SK-N-SH (cell line): ENCODE results near the gene NEK7. TPM values are rescaled to one million over a fixed set of nuclear protein-coding genes. Genes with fewer than 3 reads are reported as not detected.

ENCODE experiments used
- CTCF ChIA-PET: fragments of 300-600, 350-600 bp; formaldehyde crosslinking; extraction: SDS; loops from one replicate; lab custom pipeline; 2021; lab: Yijun Ruan, JAX
- POLR2A ChIA-PET: fragments of 350-600 bp; sonication (Branson Sonifier 250); formaldehyde crosslinking; extraction: SDS; loops from one replicate; lab custom pipeline; 2020; ENCODE audit warnings: antibody characterized with exemption, inconsistent platforms; lab: Yijun Ruan, JAX
- DNase-seq: peaks from one replicate; pipeline ENCODE4 v3.0.0; 2012
- H2AFZ ChIP-seq: fragments of 200-600 bp; sonication (generic); 2 replicates; pipeline ENCODE4 v1.8.1; 2016; ENCODE audit warnings: antibody characterized with exemption, mild to moderate bottlenecking, low read depth
- H3F3A ChIP-seq: fragments of 200-600 bp; sonication (generic); replicated peaks from 2 replicates; pipeline ENCODE3; 2016; ENCODE audit warnings: antibody characterized with exemption, mild to moderate bottlenecking; ENCODE audit not compliant: insufficient read depth
- H3K27ac ChIP-seq, 2 experiments: fragments of 200-500 bp in 1 of 2; fragments of 200-600 bp in 1 of 2; sonication (Bioruptor generic) in 1 of 2; sonication (generic), shearing (Covaris generic) in 1 of 2; 2 replicates each; pipeline versions ENCODE4 v1.5.1 to v1.6.1; 2014 to 2016; ENCODE audit warnings: low read depth in 2 of 2, inconsistent platforms in 1 of 2, low read length in 1 of 2, mild to moderate bottlenecking in 1 of 2, mixed read lengths in 1 of 2
- H3K27me3 ChIP-seq: fragments of 200-600 bp; sonication (generic), shearing (Covaris generic); 2 replicates; pipeline ENCODE4 v1.6.1; 2016; ENCODE audit warnings: mixed run types; ENCODE audit not compliant: insufficient read depth
- H3K36me3 ChIP-seq, 2 experiments: fragments of 200-500 bp in 1 of 2; fragments of 200-600 bp in 1 of 2; sonication (Bioruptor generic) in 1 of 2; sonication (generic) in 1 of 2; replicated peaks in 1 of 2; 2 replicates each; pipeline versions ENCODE3 to v1.5.1; 2014 to 2016; ENCODE audit warnings: low read length in 1 of 2, mild to moderate bottlenecking in 1 of 2; ENCODE audit not compliant: insufficient read depth in 2 of 2, control insufficient read depth in 1 of 2
- H3K4me1 ChIP-seq, 2 experiments: fragments of 200-500 bp in 1 of 2; fragments of 200-600 bp in 1 of 2; sonication (Bioruptor generic) in 1 of 2; sonication (generic), shearing (Covaris generic) in 1 of 2; 2 replicates each; pipeline versions ENCODE4 v1.5.1 to v1.6.1; 2014 to 2016; ENCODE audit warnings: low read depth in 1 of 2, low read length in 1 of 2, mixed run types in 1 of 2; ENCODE audit not compliant: insufficient read depth in 2 of 2, control insufficient read depth in 1 of 2
- H3K4me2 ChIP-seq: fragments of 200-600 bp; sonication (generic), shearing (Covaris generic); 2 replicates; pipeline ENCODE4 v1.6.1; 2017; ENCODE audit warnings: mixed run types
- H3K4me3 ChIP-seq, 2 experiments: fragments of 200-500 bp in 1 of 2; fragments of 200-600 bp in 1 of 2; sonication (Bioruptor generic) in 1 of 2; sonication (generic), shearing (Covaris generic) in 1 of 2; 2 replicates each; pipeline versions ENCODE4 v1.5.1 to v1.8.1; 2014 to 2016; ENCODE audit warnings: low read depth in 2 of 2, inconsistent platforms in 1 of 2, low read length in 1 of 2, mild to moderate bottlenecking in 1 of 2, mixed read lengths in 1 of 2, moderate library complexity in 1 of 2
- H3K79me2 ChIP-seq: fragments of 200-600 bp; sonication (generic); 2 replicates; pipeline ENCODE4 v1.8.1; 2017; ENCODE audit warnings: mild to moderate bottlenecking; ENCODE audit not compliant: insufficient read depth
- H3K9ac ChIP-seq: fragments of 200-600 bp; sonication (generic); 2 replicates; pipeline ENCODE4 v1.6.1; 2017; ENCODE audit warnings: mixed run types
- H3K9me2 ChIP-seq: fragments of 200-600 bp; sonication (generic); 2 replicates; pipeline ENCODE4 v1.6.1; 2017; ENCODE audit warnings: mixed run types
- H3K9me3 ChIP-seq: fragments of 200-600 bp; sonication (generic); 2 replicates; pipeline ENCODE4 v1.6.1; 2017; ENCODE audit warnings: mixed run types, mild to moderate bottlenecking, moderate library complexity
- H4K20me1 ChIP-seq: fragments of 200-600 bp; sonication (generic); 2 replicates; pipeline ENCODE4 v1.6.1; 2017; ENCODE audit warnings: mild to moderate bottlenecking, mixed run types; ENCODE audit not compliant: insufficient read depth
- FOXM1 ChIP-seq: IDR thresholded peaks from 2 replicates; pipeline ENCODE4 v1.4.0; 2012; ENCODE audit warnings: low read depth, mild to moderate bottlenecking
- GABPA ChIP-seq: IDR thresholded peaks from 2 replicates; pipeline ENCODE4 v1.4.0; 2012; ENCODE audit warnings: low read depth, mild to moderate bottlenecking
- JUND ChIP-seq: IDR thresholded peaks from 2 replicates; pipeline ENCODE4 v1.4.0; 2012
- NFIC ChIP-seq: IDR thresholded peaks from 2 replicates; pipeline ENCODE4 v1.4.0; 2012; ENCODE audit warnings: borderline replicate concordance
- POLR2AphosphoS5 ChIP-seq: IDR thresholded peaks from 2 replicates; pipeline ENCODE4 v1.6.1; 2012; ENCODE audit warnings: low read depth, low read length
- RAD21 ChIP-seq: IDR thresholded peaks from 2 replicates; pipeline ENCODE4 v1.6.1; 2012; ENCODE audit warnings: mild to moderate bottlenecking, low read length
- RXRA ChIP-seq: IDR thresholded peaks from 2 replicates; pipeline ENCODE4 v1.4.0; 2012; ENCODE audit warnings: low read depth, mild to moderate bottlenecking, borderline replicate concordance
- USF2 ChIP-seq: fragments of 150-350 bp; IDR thresholded peaks from 2 replicates; pipeline ENCODE4 v1.6.1; 2017; ENCODE audit warnings: antibody characterized with exemption, low read length, low read depth, borderline replicate concordance
- YY1 ChIP-seq: IDR thresholded peaks from 2 replicates; pipeline ENCODE4 v1.4.0; 2012; ENCODE audit warnings: low read depth, mild to moderate bottlenecking
- WGBS: methylation state at CpG from one replicate; pipeline ENCODE4 v1.1.6; 2017; ENCODE audit warnings: low lambda C conversion rate; 5-methylcytosine and 5-hydroxymethylcytosine counted together
- polyA plus RNA-seq, 3 experiments: library from polyadenylated mRNA; depleted of rRNA; stranded (reverse); fragments of >200 nt; gene quantifications; 2 replicates each; pipeline ENCODE4 v1.2.3, GENCODE V29; 2012
- TF ChIP-seq, protein P1 (sequence below): IDR thresholded peaks from 2 replicates; pipeline ENCODE4 v1.4.0; 2012; ENCODE audit warnings: low read depth, borderline replicate concordance
- TF ChIP-seq, protein P2 (sequence below): IDR thresholded peaks from 2 replicates; pipeline ENCODE4 v1.6.1; 2012; ENCODE audit warnings: mild to moderate bottlenecking, low read depth, low read length, moderate library complexity

The NEK7 gene
- polyA plus RNA-seq, 1 of the 3 experiments (the other 2 are of a cell fraction): 85.8 TPM

- CTCF ChIA-PET: no interaction called here
- peaks cover 2 to 26% of the 10 kb centered on the region in 2 experiments for H3K36me3 ChIP-seq
- H3K4me1 ChIP-seq: peaks cover 28 to 33% of the 10 kb centered on the region in 2 experiments; a peak in 3 of 4 replicates
- WGBS: 97% methylated on average over 2 of the region's 2 CpGs
- no peak overlapping the region for H3K9ac ChIP-seq
- peak overlapping the region; percentile 51 to 81; a peak in 3 of 4 replicates for H3K27ac ChIP-seq
- H3K27me3 ChIP-seq: no peaks in the 10 kb centered on the region
- H3F3A ChIP-seq: peaks cover 39% of the 10 kb centered on the region
- H3K9me3 ChIP-seq: no peaks in the 10 kb centered on the region
- no peak overlapping the region; a peak in 1 of 4 replicates for H3K4me3 ChIP-seq
- H3K4me2 ChIP-seq: no peak overlapping the region
- DNase-seq: no peak
- peaks cover 76% of the 10 kb centered on the region for H4K20me1 ChIP-seq
- POLR2A ChIA-PET: no interaction called here
- H3K9me2 ChIP-seq: no peaks in the 10 kb centered on the region
- peaks cover 100% of the 10 kb centered on the region for H3K79me2 ChIP-seq
- TF ChIP-seq, protein P1, sequence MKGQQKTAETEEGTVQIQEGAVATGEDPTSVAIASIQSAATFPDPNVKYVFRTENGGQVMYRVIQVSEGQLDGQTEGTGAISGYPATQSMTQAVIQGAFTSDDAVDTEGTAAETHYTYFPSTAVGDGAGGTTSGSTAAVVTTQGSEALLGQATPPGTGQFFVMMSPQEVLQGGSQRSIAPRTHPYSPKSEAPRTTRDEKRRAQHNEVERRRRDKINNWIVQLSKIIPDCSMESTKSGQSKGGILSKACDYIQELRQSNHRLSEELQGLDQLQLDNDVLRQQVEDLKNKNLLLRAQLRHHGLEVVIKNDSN: no peak
- peak; percentile 39; the same call in 1 of the 2 replicates for TF ChIP-seq POLR2AphosphoS5
- no peak overlapping the region for H2AFZ ChIP-seq
Observed at GRCh38 chr1:198162091-198162767, 5.4 kb downstream of the NEK7 start.

- H3K9me3 ChIP-seq: no peaks in the 10 kb centered on the region
- H3K79me2 ChIP-seq: peaks cover 100% of the 10 kb centered on the region
- no peak for DNase-seq
- 92% methylated on average over 5 of the region's 5 CpGs for WGBS
- H3K4me3 ChIP-seq: no peak overlapping the region
- TF ChIP-seq NFIC (no peak), JUND (no peak), USF2 (no peak), FOXM1 (no peak), RAD21 (no peak), GABPA (no peak), YY1 (no peak), RXRA (no peak)
- TF ChIP-seq, protein P2, sequence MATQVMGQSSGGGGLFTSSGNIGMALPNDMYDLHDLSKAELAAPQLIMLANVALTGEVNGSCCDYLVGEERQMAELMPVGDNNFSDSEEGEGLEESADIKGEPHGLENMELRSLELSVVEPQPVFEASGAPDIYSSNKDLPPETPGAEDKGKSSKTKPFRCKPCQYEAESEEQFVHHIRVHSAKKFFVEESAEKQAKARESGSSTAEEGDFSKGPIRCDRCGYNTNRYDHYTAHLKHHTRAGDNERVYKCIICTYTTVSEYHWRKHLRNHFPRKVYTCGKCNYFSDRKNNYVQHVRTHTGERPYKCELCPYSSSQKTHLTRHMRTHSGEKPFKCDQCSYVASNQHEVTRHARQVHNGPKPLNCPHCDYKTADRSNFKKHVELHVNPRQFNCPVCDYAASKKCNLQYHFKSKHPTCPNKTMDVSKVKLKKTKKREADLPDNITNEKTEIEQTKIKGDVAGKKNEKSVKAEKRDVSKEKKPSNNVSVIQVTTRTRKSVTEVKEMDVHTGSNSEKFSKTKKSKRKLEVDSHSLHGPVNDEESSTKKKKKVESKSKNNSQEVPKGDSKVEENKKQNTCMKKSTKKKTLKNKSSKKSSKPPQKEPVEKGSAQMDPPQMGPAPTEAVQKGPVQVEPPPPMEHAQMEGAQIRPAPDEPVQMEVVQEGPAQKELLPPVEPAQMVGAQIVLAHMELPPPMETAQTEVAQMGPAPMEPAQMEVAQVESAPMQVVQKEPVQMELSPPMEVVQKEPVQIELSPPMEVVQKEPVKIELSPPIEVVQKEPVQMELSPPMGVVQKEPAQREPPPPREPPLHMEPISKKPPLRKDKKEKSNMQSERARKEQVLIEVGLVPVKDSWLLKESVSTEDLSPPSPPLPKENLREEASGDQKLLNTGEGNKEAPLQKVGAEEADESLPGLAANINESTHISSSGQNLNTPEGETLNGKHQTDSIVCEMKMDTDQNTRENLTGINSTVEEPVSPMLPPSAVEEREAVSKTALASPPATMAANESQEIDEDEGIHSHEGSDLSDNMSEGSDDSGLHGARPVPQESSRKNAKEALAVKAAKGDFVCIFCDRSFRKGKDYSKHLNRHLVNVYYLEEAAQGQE: no peak
- TF ChIP-seq, all 33 proteins: peak for 0
- H3K36me3 ChIP-seq: peaks cover 2 to 26% of the 10 kb centered on the region in 2 experiments
- H3K27ac ChIP-seq: peak overlapping the region; percentile 35 to 53; a peak in 3 of 4 replicates
- H3K4me2 ChIP-seq: no peak overlapping the region
- peaks cover 99% of the 10 kb centered on the region for H4K20me1 ChIP-seq
- H3F3A ChIP-seq: peaks cover 42% of the 10 kb centered on the region
- no peaks in the 10 kb centered on the region for H3K9me2 ChIP-seq
- CTCF ChIA-PET: interaction anchor here (0.6 to 1.3 kb wide), 2 partner anchors 10 to 17 kb away, joined by 3 read pairs; partner anchors contain the start of gene NEK7
- no peak overlapping the region for H3K9ac ChIP-seq
- H2AFZ ChIP-seq: no peak overlapping the region
- peaks cover 33 to 42% of the 10 kb centered on the region in 2 experiments; a peak in 3 of 4 replicates for H3K4me1 ChIP-seq
- POLR2A ChIA-PET: no interaction called here
- no peaks in the 10 kb centered on the region for H3K27me3 ChIP-seq
Observed at GRCh38 chr1:198165927-198166647, 9.3 kb downstream of the NEK7 start.
